Non-pigmented ciliary epithelial cell (primary cell): Measurements from ENCODE around the gene TECR.
"Not testable (repeated sequence)": the region's sequence is repeated elsewhere in the genome, so short reads cannot be mapped to it uniquely, and the experiment has no call there.

ENCODE experiments used
- DNase-seq: peaks from one replicate; pipeline ENCODE4 v3.0.0-alpha.2; 2010; ENCODE audit warnings: low read depth

The TECR gene

GRCh38 chr19:14529254-14530004, at the start of gene TECR:
TECR (plus strand) TSS chr19:14529594; CDS start chr19:14529697, 103 bp downstream.
- peak; percentile 100 for DNase-seq

- DNase-seq, result no peak
Observed at GRCh38 chr19:14479975-14480699, 49.3 kb upstream of the TECR start.

- no peak for DNase-seq
Observed at GRCh38 chr19:14480700-14481079, 48.7 kb upstream of the TECR start.

- no peak for DNase-seq
Observed at GRCh38 chr19:14482172-14482941, 47.0 kb upstream of the TECR start.

GRCh38 chr19:14487370-14488125, 41.8 kb upstream of the TECR start:
- no peak for DNase-seq

GRCh38 chr19:14492756-14493337, 36.5 kb upstream of the TECR start:
- DNase-seq, result no peak

- no peak for DNase-seq
Observed at GRCh38 chr19:14494411-14494810, 35.0 kb upstream of the TECR start.

- DNase-seq, result no peak
Observed at GRCh38 chr19:14494910-14495671, 34.3 kb upstream of the TECR start.

GRCh38 chr19:14495672-14496028, 33.7 kb upstream of the TECR start:
- no peak for DNase-seq

GRCh38 chr19:14496029-14496833, 33.2 kb upstream of the TECR start, which contains the start of gene GIPC1:
GIPC1 (minus strand) TSS chr19:14496127; CDS start chr19:14482976, 13,151 bp downstream.
- DNase-seq, result peak; percentile 94

- no peak for DNase-seq
Observed at GRCh38 chr19:14496834-14497227, 32.6 kb upstream of the TECR start.

- DNase-seq, result no peak
Observed at GRCh38 chr19:14497228-14497921, 32.0 kb upstream of the TECR start.

- DNase-seq, result no peak
Observed at GRCh38 chr19:14502334-14503092, 26.9 kb upstream of the TECR start.

GRCh38 chr19:14503285-14503684, 26.1 kb upstream of the TECR start:
- no peak for DNase-seq

GRCh38 chr19:14504575-14504974, 24.8 kb upstream of the TECR start:
- DNase-seq, result not testable (repeated sequence)

- no peak for DNase-seq
Observed at GRCh38 chr19:14505488-14506239, 23.7 kb upstream of the TECR start.

- DNase-seq, result no peak
Observed at GRCh38 chr19:14507704-14508542, 21.5 kb upstream of the TECR start.
